HG03159 (cell line): Measurements from ENCODE around the gene UBLCP1.
"Not testable (repeated sequence)": the region's sequence is repeated elsewhere in the genome, so short reads cannot be mapped to it uniquely, and the experiment has no call there.

Source experiments
- ATAC-seq: cut with Tn5 transposase; IDR thresholded peaks from one replicate; pipeline ENCODE4 v1.9.1; 2021; ENCODE audit warnings: mild to moderate bottlenecking, moderate library complexity; ENCODE audit not compliant: unreplicated experiment

The UBLCP1 gene

DNA sequence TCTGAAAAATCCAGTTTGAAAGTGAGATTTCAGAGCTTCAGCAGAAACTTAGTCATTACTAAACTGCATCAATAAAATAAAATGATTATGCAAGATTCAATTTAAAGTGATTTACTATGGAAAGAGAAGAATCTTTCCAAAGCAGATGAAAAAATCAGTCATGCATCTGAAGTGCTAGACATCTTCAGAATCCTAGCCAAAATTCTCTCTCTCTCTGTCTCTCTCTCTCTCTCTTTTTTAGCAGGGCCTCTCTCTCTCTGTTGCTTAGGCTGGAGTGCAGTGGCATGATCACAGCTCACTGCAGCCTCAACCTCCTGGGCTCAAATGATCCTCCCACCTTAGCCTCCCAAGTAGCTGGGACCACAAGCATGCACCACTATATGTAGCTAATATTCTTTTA, 18.2 kb upstream of the UBLCP1 start:
- no peak for ATAC-seq

DNA sequence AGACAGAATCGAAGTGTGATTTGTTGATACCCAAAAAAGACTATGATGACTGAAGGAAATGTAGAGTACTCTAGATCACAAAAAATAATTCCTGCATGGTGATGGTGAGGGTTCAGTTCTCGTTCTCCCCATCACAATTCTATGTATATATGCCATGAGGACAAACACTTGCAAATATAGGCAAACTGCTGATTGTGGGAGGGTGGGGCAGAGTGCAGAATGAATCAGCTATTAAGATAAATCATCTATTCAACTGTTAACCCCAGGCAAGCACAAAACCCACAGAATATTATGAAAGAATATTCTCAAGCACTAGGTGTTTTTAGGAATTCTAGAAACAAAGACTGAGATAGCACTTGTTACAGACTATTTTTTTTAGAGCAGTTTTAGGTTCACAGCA, 13.9 kb upstream of the UBLCP1 start:
- ATAC-seq = no peak

DNA sequence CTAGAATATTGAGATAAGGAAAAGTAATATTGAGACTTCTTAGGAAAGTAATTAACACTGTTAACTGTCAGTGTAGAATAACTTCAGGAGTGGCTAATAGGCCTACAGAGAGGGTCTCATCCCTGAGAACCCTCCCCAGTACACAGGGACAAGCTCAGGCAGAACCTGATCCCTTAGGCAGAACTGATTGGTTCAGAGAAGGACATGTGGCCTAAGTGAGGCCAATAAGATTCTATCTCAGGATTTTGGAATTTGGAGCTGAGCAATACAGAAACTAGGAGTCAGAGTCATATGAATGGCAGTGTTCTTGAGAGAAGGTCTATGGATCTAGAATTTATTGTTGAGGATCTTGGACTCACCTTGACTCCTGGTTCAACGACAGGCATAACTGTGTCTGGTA, 10.9 kb upstream of the UBLCP1 start:
- ATAC-seq = no peak

DNA sequence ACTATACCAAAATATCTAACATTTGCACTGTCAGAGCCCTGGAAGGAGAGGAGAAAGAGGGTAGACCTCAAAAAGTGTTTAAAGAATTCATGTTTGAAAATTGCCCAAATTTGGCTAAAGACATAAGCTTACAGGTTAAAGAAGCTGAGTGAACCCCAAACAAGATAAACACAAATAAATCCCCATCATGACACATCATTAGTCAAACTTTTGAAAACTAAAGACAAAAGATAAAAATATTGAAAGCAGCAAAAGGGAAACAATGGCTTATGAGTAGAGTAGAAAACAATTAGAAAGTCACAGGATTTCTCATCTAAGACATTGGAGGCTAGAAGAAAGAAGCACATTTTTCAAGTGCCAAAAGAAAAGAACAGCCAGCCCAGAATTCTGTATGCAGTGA, 6.1 kb upstream of the UBLCP1 start:
- no peak for ATAC-seq

DNA sequence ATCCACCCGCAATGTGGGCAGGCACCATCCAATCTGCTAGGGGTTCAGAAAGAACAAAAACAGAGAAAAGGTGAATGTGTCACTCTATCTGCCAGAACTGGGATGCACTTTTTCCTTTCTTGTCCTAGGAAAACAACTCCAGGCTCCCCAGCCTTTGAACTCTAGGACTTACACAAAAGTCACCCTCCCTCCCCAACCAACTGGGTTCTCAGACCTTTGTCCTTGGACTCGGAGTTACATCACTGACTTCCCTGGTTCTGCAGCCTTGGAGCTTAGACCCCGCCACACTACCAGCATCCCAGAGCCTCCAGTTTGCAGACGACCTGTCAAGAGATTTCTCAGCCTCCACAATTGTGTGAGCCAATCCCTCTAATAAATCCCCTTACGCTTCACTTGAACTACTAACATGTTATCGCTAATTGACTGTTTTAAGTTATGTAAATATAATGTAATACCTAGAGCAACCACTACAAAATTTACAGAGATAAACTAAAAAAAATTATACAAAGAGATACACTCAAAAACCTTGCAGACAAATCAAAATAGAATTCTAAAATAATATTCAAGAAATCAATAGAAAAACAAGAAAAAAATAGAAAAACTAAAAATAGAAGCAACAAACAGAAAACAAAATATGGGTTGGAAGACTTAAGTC, 5.3 kb upstream of the UBLCP1 start:
- ATAC-seq = no peak

DNA sequence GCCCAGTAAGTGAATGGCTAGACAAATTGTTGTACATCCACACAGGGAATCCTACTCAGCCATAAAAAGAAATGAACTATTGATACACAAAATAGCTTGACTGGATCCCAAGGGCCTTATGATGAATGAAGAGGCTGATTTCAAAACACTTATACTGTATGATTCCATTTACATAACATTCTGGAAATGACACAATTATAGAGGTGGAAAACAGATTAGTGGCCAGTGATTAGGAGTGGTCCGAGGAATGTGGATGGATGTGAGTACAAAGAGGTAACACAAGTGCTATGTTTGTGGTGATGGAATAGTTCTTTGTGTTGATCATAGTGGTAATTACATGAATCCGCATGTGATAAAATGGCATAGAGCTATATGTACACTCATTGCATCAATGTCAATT, 4.7 kb upstream of the UBLCP1 start:
- no peak for ATAC-seq

DNA sequence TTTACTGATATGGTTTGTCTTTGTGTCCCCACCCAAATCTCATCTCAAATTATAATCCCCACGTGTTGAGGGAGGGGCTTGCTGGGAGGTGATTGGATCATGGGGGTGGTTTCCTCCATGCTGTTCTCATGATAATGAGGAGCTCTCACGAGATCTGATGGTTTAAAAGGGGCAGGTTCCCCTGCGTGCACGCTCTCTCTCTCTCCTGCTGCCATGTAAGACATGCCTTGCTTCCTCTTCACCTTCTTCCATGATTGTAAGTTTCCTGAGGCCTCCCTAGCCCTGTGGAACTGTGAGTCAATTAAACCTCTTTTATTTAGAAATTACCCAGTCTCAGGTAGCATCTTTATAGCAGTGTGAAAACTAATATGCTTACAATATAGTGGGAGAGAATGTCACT, 2.9 kb upstream of the UBLCP1 start:
- ATAC-seq = not testable (repeated sequence)

DNA sequence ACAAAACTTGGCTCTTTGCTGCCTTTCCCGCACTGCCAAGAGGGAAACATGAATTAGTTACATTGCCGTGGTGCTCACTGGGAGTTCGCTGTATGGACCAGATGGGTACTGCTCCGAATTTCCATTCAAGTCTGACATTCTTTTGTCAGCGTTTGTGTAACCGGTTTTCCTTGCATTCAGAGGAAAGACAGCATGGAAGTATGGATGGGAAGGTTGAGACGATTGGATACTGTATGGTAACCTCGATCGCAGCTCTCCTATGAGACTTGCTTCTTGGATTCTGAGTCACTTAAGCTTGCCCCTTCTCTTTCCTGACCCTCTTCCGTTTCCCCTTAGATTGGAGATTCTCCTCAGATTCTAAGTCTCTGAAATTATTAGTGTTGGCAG, 625 bp upstream of the UBLCP1 start:
- ATAC-seq = peak; percentile 1

DNA sequence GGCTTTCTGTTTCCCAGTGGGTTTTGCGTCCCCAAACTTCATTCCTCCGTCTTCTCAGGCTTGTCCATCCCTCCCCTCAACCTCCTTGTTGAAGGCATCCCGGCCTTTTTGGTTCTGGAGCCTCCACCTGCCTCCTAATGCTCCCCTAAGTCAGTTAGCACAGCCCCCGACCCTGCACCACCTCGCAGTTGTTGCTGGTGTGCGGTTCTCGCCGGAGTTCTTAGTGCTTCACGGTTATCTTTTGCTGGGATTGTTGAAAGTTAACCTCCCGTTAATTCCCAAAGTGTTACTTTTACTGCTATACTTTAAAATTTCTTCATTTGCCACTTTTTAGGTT, 447 bp downstream of the UBLCP1 start:
- peak; percentile 12 for ATAC-seq

DNA sequence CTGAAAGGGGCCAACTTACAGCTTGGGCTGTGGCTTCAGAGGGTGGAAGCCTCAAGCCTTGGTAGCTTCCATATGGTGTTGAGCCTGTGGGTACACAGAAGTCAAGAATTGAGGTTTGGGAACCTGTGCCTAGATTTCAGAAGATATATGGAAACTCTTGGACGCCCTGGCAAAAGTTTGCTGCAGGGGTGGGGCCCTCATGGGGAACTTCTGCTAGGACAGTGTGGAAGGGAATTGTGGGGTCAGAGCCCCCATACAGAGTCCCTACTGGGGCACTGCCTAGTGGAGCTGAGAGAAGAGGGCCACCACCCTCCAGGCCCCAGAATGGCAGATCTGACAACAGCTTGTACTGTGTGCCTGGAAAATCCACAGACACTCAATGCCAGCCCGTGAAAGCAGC, 3.7 kb downstream of the UBLCP1 start:
- not testable (repeated sequence) for ATAC-seq

DNA sequence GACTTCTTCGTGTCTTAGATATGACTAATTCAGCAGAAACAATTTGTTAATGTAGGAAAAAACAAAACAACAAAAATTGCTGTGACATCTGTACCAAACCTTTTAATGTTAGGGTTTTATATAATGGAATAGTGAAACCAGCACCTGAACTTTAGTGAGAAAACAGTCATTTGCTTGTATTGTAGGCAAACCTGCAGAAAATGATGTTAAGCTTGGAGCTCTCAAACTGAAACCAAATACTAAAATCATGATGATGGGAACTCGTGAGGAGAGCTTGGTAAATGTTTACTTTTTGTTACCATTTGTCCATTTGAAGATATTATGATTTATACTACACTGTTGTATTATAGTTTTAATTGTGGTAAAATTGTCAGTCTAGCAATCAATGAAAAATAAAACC, 6.6 kb downstream of the UBLCP1 start:
- ATAC-seq = no peak

DNA sequence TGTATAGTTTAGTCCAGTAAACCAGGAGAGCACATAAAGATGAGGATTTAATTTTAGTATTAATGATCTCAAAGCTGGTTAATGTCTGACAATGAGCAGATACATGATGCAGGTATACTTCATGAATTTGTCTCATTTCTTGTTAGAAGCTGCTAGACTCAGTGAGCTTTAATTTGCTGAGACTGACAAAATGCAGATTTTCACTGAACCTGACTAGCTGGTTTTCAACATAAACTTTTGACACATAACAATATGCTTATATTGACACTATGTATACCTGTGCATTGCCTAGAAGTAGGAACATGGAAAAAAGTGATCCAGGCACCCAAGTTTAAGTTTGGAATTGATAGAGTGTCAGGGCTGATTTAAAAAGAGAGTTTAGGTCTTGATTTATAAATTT, 10.8 kb downstream of the UBLCP1 start:
- no peak for ATAC-seq

DNA sequence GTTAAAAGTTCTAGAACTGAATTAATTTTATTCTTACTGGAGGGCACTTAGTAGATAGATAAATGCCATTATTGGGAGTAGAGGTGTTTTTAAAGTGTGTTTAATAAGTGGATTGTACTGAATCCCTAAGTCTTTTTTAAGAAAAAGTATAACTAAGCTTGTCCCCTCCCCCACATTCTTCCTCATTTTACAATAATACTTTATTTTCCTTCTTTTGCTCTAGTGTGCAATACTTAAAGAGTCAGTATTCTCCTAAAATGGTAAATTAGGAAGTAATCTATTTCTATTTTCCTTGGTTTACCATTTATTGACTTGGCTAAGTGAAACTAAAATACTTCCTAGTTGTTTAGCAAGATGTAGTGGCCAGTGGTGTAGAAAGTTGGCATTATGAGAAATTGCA, 11.6 kb downstream of the UBLCP1 start:
- ATAC-seq = no peak

DNA sequence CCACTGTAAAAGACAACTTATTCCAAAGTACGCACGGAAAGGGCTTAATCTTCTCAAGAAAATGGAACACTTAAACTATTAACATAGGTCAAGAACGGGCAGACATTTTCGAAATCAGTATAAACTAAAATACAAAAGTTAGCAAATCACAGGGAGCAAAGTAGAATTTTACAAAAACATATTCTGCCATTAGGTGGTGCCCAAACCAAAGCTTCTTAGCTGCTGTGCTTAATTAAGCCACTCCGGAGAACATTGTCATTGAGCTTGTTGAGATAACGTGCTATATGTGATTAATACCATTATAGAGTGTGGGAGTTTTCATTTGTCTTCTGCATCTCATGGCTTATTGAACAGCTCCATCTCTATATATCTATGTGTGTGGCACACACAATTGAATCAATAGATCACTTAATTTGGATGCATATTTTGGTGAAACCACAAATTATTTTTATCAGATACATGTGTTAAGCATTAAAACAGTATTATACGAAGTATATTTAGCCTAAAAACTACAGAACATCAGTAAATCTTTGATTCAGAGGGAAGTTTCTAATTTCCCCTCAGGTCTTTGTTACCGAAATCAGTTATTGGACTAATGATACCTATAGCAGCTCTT, 23.4 kb downstream of the UBLCP1 start:
- peak; percentile 57 for ATAC-seq

DNA sequence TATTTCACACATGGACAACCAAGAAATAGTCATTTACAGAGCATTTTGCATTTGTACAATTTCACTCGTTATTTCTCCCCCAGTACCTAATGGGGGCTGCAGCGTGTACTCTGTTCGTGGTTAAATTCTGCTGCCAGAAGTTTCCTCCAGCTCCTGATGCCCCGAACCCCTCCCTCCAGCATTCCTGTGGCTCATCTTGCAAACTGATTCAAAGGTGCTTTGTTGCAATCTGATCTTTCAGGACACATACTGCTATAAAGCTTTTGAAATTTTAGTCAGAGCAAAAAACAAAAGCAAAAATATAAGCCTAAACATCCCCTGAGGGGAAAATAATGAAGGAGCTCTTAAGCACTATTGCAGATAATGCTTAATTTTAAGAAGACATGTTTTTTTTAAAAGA, 27.7 kb downstream of the UBLCP1 start:
- no peak for ATAC-seq

DNA sequence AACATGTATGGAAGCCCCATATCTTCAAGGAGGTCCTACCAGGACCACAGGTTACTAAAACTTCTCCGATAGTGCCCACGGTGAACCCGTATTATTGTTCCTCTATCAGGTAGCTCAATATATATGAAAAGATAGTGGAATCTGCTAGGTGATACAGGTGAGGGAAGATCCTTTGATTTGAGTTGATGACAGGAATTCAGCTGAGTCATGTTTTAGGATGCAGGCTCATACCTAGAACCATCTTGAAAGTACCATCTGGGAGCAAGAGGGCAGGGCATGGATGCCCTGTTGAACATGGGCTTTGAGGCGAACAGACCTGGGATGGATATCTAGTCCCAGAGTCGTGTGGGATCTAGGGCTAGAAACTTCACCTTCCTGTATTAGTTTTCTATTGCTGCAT, 31.8 kb downstream of the UBLCP1 start:
- no peak for ATAC-seq

DNA sequence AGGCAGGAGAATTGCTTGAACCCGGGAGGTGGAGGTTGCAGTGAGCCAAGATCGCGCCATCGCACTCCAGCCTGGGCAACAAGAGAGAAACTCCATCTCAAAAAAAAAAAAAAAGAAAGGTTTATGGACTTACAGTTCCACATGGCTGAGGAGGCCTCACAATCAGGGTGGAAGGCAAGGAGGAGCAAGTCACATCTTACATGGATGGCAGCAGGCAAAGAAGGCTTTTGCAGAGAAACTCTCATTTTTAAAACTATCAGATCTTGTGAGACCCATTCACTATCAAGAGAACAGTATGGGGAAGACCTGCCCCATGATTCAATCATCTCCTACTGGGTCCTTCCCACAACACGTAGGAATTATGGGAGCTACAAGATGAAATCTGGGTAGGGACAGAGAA, 34.2 kb downstream of the UBLCP1 start:
- ATAC-seq = not testable (repeated sequence)

DNA sequence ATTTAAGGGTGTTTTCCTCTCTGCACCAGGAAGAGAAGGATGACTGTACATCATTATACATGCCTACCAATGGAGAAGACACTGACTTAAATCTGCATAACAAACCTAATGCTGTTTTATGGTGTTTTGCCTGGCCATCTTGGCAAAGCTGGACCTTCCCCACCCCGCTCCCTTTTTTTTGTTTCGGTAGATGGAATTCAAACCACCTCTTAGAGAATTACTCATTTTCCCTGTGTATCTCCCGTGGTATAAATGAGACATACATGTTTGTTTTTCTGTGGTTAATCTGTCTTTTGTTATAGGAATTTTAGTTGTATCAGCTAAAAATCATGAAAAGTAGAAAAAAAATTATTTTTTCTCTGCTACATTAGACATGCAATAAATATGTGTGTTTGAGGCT, 38.4 kb downstream of the UBLCP1 start:
- ATAC-seq = no peak

DNA sequence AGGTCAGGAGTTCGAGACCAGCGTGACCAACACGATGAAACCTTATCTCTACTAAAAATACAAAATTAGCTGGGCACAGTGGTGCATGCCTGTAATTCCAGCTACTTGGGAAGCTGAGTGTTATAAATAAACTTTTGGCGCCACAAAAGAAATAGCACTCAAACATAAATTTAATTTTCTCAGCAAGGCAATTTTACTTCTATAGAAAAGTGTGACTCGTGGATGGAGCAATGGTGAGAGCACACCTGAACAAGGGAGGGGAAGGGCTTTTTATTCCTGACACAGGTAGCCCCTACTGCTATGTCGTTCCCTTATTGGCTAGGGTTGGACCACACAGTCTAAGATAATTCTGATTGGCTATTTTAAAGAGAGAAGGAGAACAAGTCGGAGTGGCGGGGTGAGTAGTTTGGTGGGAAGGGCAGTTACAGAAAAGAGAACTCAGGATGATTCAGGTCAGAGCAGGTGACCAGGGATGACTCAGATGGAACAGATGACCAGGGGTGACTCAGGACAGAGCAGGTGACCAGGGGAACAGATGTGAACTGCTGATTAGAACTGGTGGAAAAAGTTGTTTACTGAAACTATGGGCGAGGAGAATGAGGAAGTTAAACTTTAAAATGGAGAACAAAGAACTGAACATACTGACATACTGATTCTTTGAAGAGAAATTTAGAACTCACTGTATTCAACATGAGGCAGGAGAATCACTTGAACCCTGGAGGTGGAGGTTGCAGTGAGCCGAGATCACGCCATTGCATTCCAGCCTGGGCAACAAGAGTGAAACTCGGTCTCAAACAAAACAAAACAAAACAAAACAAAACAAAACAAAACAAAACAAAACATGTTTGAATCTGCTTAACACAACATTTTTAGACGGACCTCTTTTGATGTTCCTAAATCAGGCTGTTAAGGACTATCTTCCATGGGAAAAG, 39.1 kb downstream of the UBLCP1 start:
- not testable (repeated sequence) for ATAC-seq

DNA sequence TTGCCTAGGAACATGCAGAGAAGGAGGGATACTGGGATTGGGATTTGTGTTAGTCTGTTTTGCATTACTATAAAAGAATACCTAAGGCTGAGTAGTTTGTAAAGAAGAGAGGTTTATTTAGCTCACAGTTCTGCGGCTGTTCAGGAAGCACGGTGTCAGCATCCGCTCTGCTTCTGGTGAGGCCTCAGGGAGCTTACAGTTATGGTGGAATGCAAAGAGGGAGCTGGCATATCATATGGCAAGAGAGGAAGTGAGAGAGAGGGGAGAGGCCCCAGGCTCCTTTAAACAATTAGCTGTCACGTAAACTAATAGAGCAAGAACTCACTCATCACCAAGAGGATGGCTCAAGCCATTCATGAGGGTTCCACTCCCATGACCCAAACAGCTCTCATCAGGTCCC, 40.2 kb downstream of the UBLCP1 start:
- ATAC-seq = no peak

DNA sequence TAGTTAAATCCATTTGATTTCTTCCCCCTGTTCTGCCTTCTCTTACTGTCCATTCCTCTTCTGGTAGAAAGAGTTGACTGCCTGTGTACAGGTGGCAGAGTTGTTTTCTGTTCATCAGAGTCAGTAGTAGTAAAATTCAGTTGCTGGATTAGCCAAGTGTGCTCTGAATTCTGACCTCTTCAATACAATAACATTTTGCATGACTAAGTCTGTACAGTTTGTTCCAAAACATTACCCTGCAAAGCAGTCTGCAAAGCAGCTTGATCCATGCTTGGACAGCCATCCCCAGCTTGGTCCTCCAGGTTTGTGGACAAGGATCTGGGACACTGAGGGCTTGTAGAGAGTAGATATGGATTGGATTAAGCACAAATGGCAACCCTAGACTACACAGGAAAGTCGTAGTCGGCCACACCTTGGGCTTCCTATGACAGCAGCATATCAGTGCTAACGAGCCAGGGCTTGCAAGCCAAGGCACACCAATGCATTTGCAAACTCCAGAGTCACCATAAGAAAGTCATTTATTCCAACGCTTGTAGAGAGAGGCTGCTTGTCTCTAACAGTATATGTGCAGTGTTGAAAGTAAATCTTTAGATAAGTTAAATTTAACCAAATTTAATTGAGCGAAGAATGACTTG, 42.0 kb downstream of the UBLCP1 start:
- no peak for ATAC-seq
